H1 (cell line): ENCODE measurements around the gene TPRG1L. TPM values are rescaled to one million over a fixed set of nuclear protein-coding genes. Genes with fewer than 3 reads are reported as not detected.

ENCODE experiments used
- CTCF ChIA-PET: fragments of 300-600 bp; sonication (Branson Sonifier 250); formaldehyde crosslinking; loops from one replicate; lab custom pipeline; 2021; ENCODE audit not compliant: partially characterized antibody; lab: Charles Lee
- POLR2A ChIA-PET: fragments of 300-600 bp; sonication (Branson Sonifier 250); formaldehyde crosslinking; loops from one replicate; lab custom pipeline; 2021; ENCODE audit warnings: inconsistent platforms; ENCODE audit not compliant: partially characterized antibody; lab: Charles Lee
- DNase-seq, 2 experiments: peaks; one replicate each; pipeline versions ENCODE4 v3.0.0 to v3.0.0-alpha.2; 2010 to 2022; ENCODE audit warnings: low spot score in 2 of 2, low read depth in 1 of 2, mixed read lengths in 1 of 2
- FAIRE-seq: peaks from 2 replicates; lab custom pipeline; 2011; peaks lifted over from hg19 to GRCh38; lab: Jason Lieb, UNC
- H2AFZ ChIP-seq: 2 replicates; pipeline ENCODE4 v1.8.1; 2012; ENCODE audit warnings: low read length, inconsistent platforms
- H2AK5ac ChIP-seq: 2 replicates; pipeline ENCODE4 v1.6.1; 2013; ENCODE audit warnings: low read depth, low read length
- H2BK120ac ChIP-seq: replicated peaks from 2 replicates; pipeline ENCODE3; 2013; ENCODE audit warnings: low read depth, low read length, inconsistent platforms
- H2BK12ac ChIP-seq: 2 replicates; pipeline ENCODE4 v1.6.1; 2013; ENCODE audit warnings: low read depth, low read length
- H2BK15ac ChIP-seq: 2 replicates; pipeline ENCODE4 v1.6.1; 2013; ENCODE audit warnings: low read length
- H2BK20ac ChIP-seq: 2 replicates; pipeline ENCODE4 v1.6.1; 2013; ENCODE audit warnings: low read length
- H2BK5ac ChIP-seq: 2 replicates; pipeline ENCODE4 v1.6.1; 2013; ENCODE audit warnings: low read depth, low read length
- H3K14ac ChIP-seq: 2 replicates; pipeline ENCODE4 v1.6.1; 2013; ENCODE audit warnings: inconsistent platforms; ENCODE audit not compliant: insufficient read length
- H3K18ac ChIP-seq: 2 replicates; pipeline ENCODE4 v1.6.1; 2013; ENCODE audit warnings: low read length; ENCODE audit errors: extremely low read depth
- H3K23ac ChIP-seq: 2 replicates; pipeline ENCODE4 v1.6.1; 2013; ENCODE audit warnings: inconsistent platforms; ENCODE audit not compliant: insufficient read length
- H3K23me2 ChIP-seq: 2 replicates; pipeline ENCODE4 v1.6.1; 2013; ENCODE audit warnings: low read depth, low read length
- H3K27ac ChIP-seq: 2 replicates; pipeline ENCODE4 v1.6.1; 2011; ENCODE audit warnings: low read depth, low read length, inconsistent platforms
- H3K27me3 ChIP-seq, 4 experiments: replicated peaks in 1 of 4; 1 replicate in 1 of 4; 2 replicates in 3 of 4; pipeline versions ENCODE4 v1.6.1 to v1.8.1; 2011 to 2013; ENCODE audit warnings: low read length in 3 of 4, mild to moderate bottlenecking in 3 of 4, inconsistent platforms in 2 of 4, mixed read lengths in 2 of 4, moderate library complexity in 1 of 4; ENCODE audit not compliant: control insufficient read depth in 3 of 4, insufficient read depth in 3 of 4; ENCODE audit errors: extremely low read depth in 1 of 4
- H3K36me3 ChIP-seq, 4 experiments: 2 replicates each; pipeline versions ENCODE4 v1.6.1 to v1.8.1; 2011 to 2013; ENCODE audit warnings: mild to moderate bottlenecking in 4 of 4, low read length in 3 of 4, moderate library complexity in 2 of 4, control low read depth in 1 of 4, inconsistent platforms in 1 of 4; ENCODE audit not compliant: insufficient read depth in 4 of 4, control insufficient read depth in 2 of 4
- H3K4ac ChIP-seq: replicated peaks from 2 replicates; pipeline ENCODE3; 2013; ENCODE audit warnings: low read length, low read depth, mixed read lengths, inconsistent platforms; ENCODE audit not compliant: insufficient read length
- H3K4me1 ChIP-seq, 4 experiments: replicated peaks in 1 of 4; 1 replicate in 1 of 4; 2 replicates in 3 of 4; pipeline versions ENCODE4 v1.6.1 to v1.8.1; 2011 to 2013; ENCODE audit warnings: low read length in 3 of 4, inconsistent platforms in 2 of 4, mixed read lengths in 1 of 4; ENCODE audit not compliant: insufficient read depth in 4 of 4, control insufficient read depth in 3 of 4
- H3K4me2 ChIP-seq, 2 experiments: 2 replicates each; pipeline versions ENCODE4 v1.6.1 to v1.8.1; 2011 to 2013; ENCODE audit warnings: low read depth in 2 of 2, low read length in 2 of 2, control low read depth in 1 of 2, inconsistent platforms in 1 of 2, mild to moderate bottlenecking in 1 of 2; ENCODE audit not compliant: insufficient read depth in 1 of 2
- H3K4me3 ChIP-seq, 4 experiments: fragments of 200-600, 300-600 bp in 1 of 4; sonication (generic), shearing (Covaris generic), sonication (Bioruptor Twin) in 1 of 4; 2 replicates each; pipeline versions ENCODE4 v1.5.1 to v1.8.1; 2011 to 2016; ENCODE audit warnings: low read length in 4 of 4, low read depth in 3 of 4, control low read depth in 2 of 4, inconsistent platforms in 2 of 4, mild to moderate bottlenecking in 2 of 4, mixed read lengths in 1 of 4, moderate library complexity in 1 of 4; ENCODE audit not compliant: insufficient read depth in 2 of 4; ENCODE audit errors: extremely low read depth in 1 of 4
- H3K56ac ChIP-seq: replicated peaks from 2 replicates; pipeline ENCODE3; 2013; ENCODE audit warnings: low read depth, mild to moderate bottlenecking, mixed read lengths, low read length, inconsistent platforms; ENCODE audit not compliant: insufficient read length
- H3K79me1 ChIP-seq: 2 replicates; pipeline ENCODE4 v1.6.1; 2013; ENCODE audit warnings: low read depth, low read length, control low read depth
- H3K79me2 ChIP-seq, 2 experiments: 2 replicates each; pipeline versions ENCODE4 v1.6.1 to v1.8.1; 2012 to 2013; ENCODE audit warnings: low read length in 2 of 2, mild to moderate bottlenecking in 2 of 2, inconsistent platforms in 1 of 2; ENCODE audit not compliant: insufficient read depth in 2 of 2, control insufficient read depth in 1 of 2
- H3K9ac ChIP-seq, 4 experiments: replicated peaks in 1 of 4; 1 replicate in 1 of 4; 2 replicates in 3 of 4; pipeline versions ENCODE4 v1.6.1 to v1.8.1; 2011 to 2013; ENCODE audit warnings: low read depth in 3 of 4, low read length in 3 of 4, control low read depth in 2 of 4, mild to moderate bottlenecking in 2 of 4, moderate library complexity in 2 of 4, inconsistent platforms in 1 of 4; ENCODE audit errors: extremely low read depth in 1 of 4
- H3K9me3 ChIP-seq, 2 experiments: 2 replicates each; pipeline versions ENCODE4 v1.6.1 to v1.8.1; 2012 to 2013; ENCODE audit warnings: mild to moderate bottlenecking in 2 of 2, moderate library complexity in 2 of 2, control low read depth in 1 of 2, inconsistent platforms in 1 of 2, low read depth in 1 of 2, low read length in 1 of 2, mixed read lengths in 1 of 2; ENCODE audit not compliant: insufficient read depth in 2 of 2
- H4K20me1 ChIP-seq, 2 experiments: replicated peaks in 1 of 2; 2 replicates each; pipeline versions ENCODE3 to v1.8.1; 2011 to 2013; ENCODE audit warnings: inconsistent platforms in 2 of 2, low read length in 2 of 2, mild to moderate bottlenecking in 1 of 2; ENCODE audit not compliant: insufficient read depth in 2 of 2, control insufficient read depth in 1 of 2
- H4K5ac ChIP-seq: 2 replicates; pipeline ENCODE4 v1.6.1; 2013; ENCODE audit warnings: low read length, low read depth, mixed read lengths, inconsistent platforms; ENCODE audit not compliant: insufficient read length
- H4K8ac ChIP-seq: 2 replicates; pipeline ENCODE4 v1.8.0; 2013; ENCODE audit warnings: mild to moderate bottlenecking, moderate library complexity, low read length, inconsistent platforms; ENCODE audit not compliant: insufficient read depth; ENCODE audit errors: extremely low read depth
- H4K91ac ChIP-seq: replicated peaks from 2 replicates; pipeline ENCODE3; 2013; ENCODE audit warnings: low read length, mixed read lengths, inconsistent platforms; ENCODE audit not compliant: insufficient read length
- CBX8 ChIP-seq: fragments of 300-800, 300-1000 bp; sonication (generic); IDR thresholded peaks from 2 replicates; pipeline ENCODE4 v1.7.1; 2016; ENCODE audit warnings: low read depth, low read length, borderline replicate concordance
- SIN3A ChIP-seq, 2 experiments: IDR thresholded peaks in 1 of 2; conservative IDR thresholded peaks in 1 of 2; 2 replicates each; pipeline ENCODE4 v1.6.1; 2011 to 2012; ENCODE audit warnings: low read length in 2 of 2, improper control_type of control experiment in 1 of 2, low read depth in 1 of 2, mild to moderate bottlenecking in 1 of 2
- WGBS, 2 experiments: shearing (Covaris generic) in 1 of 2; methylation state at CpG; one replicate each; pipeline versions ENCODE4 v1.1.6 to v1.1.7; 2013 to 2015; ENCODE audit warnings: low lambda C conversion rate in 2 of 2, mixed read lengths in 2 of 2, inconsistent platforms in 1 of 2, low coverage in 1 of 2, missing lambda C conversion rate in 1 of 2; ENCODE audit not compliant: insufficient replicate concordance in 2 of 2, insufficient coverage in 1 of 2, insufficient read length in 1 of 2; ENCODE audit errors: extremely low coverage in 1 of 2, missing lambda C conversion rate in 1 of 2; 5-methylcytosine and 5-hydroxymethylcytosine counted together
- polyA plus RNA-seq, 7 experiments: library from polyadenylated mRNA; depleted of rRNA in 3 of 7; stranded (reverse) in 5 of 7; unstranded in 2 of 7; fragments of >200 nt in 5 of 7; fragments of 200-250 nt in 2 of 7; gene quantifications; 1 replicate in 5 of 7; 2 replicates in 1 of 7; 4 replicates in 1 of 7; pipeline versions ENCODE4 v1.2.1 to v1.2.3, GENCODE V29; 2011 to 2013; ENCODE audit warnings: missing spikeins in 2 of 7, mixed read lengths in 2 of 7
- total RNA-seq: library from RNA; stranded (reverse); fragmentation: NEBNext Ultra II Directional; extraction: Animal tissue kit (Norgen Biotek cat#: 25700); gene quantifications from 2 replicates; pipeline ENCODE4 v1.2.1, GENCODE V29; 2021

Gene TPRG1L
- total and polyA plus RNA-seq, 2 of the 8 experiments (the other 6 are each of a cell fraction or from before 2014, with no cell fraction given) = 21.7 to 22.3 TPM

- CTCF ChIA-PET = interaction anchor here (0.8 to 2.2 kb wide), 8 partner anchors 13 to 57 kb away, joined by 3 to 7 read pairs (median 3); no protein-coding TSS in a partner anchor
- TF ChIP-seq CBX8 (no peak), SIN3A (conservative IDR thresholded peaks at IDR 0.05 in 1 of 2, IDR thresholded peaks at IDR 0.05 in 1 of 2; ENCODE audit: low read depth in 1 of 2, low read length in 2 of 2) (no peak)
These were observed 46.8 kb downstream of the TPRG1L start for GRCh38 chr1:3671371-3672180.

More at GRCh38 chr1:3671371-3672180, 46.8 kb downstream of the TPRG1L start:
- Histone ChIP-seq H2BK15ac (peak overlapping the region; percentile 46; the same call in 1 of the 2 replicates), H3K23me2 (peaks cover 4% of the 10 kb centered on the region; the same call in 1 of the 2 replicates), H3K14ac (no peak overlapping the region), H3K23ac (no peak overlapping the region), H3K4me2 (no peak overlapping the region), H3K9ac (no peak overlapping the region), H3K79me2 (no peaks in the 10 kb centered on the region), H4K8ac (no peak overlapping the region; the same call in 1 of the 2 replicates), H4K91ac (peak overlapping the region; percentile 27), H2BK20ac (no peak overlapping the region), H3K18ac (no peak overlapping the region), H2BK120ac (no peak overlapping the region), H3K27ac (no peak overlapping the region), H3K36me3 (no peaks in the 10 kb centered on the region), H3K4me3 (no peak overlapping the region), H2AFZ (no peak overlapping the region), H2BK12ac (peak overlapping the region; percentile 60; the same call in 1 of the 2 replicates), H4K5ac (no peak overlapping the region), H3K56ac (no peak overlapping the region), H3K4ac (peak overlapping the region; percentile 69), H4K20me1 (peaks cover 0 to 1% of the 10 kb centered on the region in 2 experiments), H3K4me1 (peaks cover 0 to 30% (median 22%) of the 10 kb centered on the region in 4 experiments; a peak in 6 of 7 replicates), H2BK5ac (no peak overlapping the region), H3K27me3 (peaks cover 0 to 3% (median 0%) of the 10 kb centered on the region in 4 experiments; a peak in 2 of 7 replicates), H2AK5ac (no peak overlapping the region), H3K9me3 (no peaks in the 10 kb centered on the region), H3K79me1 (no peaks in the 10 kb centered on the region)
- POLR2A ChIA-PET = interaction anchor here (1.5 kb wide), 1 partner anchor 64 kb away, joined by 3 read pairs; no protein-coding TSS in a partner anchor
- 79% methylated on average over 28 of the region's 29 CpGs; no CpG with 5 or more reads in 1 of the 2 experiments for WGBS, 2 experiments
- DNase-seq = no peak
- no peak for FAIRE-seq
